ENCODE measurements around the gene MAML3.

Gene MAML3

DNA sequence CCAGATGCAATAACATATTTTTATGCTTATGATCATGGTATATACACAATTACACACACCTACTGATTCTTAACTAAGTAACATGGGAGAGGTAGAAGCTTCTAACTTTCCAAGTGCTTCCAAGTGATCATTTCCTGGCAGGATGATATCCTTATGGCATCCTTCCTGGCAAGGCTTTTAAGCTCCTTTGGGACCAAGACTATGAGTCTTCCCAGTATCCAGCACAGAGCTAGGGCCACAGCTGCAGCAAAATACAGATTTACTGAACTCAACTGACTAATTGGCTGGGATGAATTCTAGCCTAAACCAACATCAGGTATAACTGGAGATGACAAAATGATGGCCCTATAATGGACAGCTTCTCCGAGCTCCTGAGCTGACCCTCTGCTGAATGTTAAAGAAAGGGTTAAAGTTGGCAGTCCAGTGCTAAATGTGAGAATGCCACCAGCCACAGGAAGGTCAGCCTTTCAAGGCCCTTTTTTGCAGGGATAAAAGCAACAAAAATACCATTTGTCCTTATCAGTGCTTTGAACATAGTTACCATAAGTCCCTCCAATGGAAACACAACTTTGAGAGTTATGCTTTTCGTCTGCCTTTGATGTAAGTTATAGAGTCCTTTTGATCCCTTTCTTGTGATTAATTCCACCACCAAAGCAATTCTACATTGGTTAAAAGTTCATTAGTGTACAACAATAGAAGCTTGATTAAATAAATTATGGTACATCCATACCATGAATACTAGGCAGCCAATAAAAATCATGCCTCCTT, 415.0 kb downstream of the MAML3 start:
- peak; percentile 29 for DNase-seq

DNA sequence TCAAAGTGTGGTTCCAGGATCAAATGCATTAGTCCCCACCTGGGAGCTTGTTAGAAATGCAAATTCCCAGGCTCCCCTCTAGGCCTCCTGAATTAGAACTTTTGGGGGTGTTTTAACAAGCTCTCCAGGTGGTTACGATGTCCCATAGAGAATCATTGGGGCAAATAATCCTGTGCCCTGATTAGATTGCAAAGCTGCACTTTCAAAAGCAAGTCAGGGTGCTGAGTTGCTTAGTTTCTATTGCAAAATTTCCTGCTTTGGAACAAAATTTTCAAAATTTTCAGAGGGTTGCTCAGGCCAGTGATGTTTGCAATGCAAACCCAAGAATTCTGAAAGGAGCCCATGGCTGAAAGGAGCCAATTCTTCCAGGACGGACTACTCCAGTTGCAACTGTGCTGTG, 417.3 kb downstream of the MAML3 start:
- no peak for DNase-seq

DNA sequence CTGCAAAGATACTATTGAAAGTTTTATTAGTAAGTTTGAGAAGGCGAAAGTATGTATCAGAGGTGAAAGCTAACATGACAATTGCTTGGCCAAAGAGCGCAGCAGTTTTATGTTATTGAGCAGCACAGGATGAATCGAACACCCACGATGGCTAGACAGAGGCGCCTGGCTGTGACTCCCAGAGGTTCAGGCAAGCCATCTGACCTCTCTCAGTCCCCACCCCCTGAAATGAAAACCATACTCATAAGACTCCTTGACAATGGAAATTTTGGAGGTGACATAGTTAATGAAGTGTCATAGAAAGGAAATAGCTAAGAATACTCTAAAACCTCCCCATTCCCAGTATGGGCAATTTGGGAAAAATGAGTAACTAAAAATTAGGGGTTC, 417.7 kb downstream of the MAML3 start:
- no peak for DNase-seq

DNA sequence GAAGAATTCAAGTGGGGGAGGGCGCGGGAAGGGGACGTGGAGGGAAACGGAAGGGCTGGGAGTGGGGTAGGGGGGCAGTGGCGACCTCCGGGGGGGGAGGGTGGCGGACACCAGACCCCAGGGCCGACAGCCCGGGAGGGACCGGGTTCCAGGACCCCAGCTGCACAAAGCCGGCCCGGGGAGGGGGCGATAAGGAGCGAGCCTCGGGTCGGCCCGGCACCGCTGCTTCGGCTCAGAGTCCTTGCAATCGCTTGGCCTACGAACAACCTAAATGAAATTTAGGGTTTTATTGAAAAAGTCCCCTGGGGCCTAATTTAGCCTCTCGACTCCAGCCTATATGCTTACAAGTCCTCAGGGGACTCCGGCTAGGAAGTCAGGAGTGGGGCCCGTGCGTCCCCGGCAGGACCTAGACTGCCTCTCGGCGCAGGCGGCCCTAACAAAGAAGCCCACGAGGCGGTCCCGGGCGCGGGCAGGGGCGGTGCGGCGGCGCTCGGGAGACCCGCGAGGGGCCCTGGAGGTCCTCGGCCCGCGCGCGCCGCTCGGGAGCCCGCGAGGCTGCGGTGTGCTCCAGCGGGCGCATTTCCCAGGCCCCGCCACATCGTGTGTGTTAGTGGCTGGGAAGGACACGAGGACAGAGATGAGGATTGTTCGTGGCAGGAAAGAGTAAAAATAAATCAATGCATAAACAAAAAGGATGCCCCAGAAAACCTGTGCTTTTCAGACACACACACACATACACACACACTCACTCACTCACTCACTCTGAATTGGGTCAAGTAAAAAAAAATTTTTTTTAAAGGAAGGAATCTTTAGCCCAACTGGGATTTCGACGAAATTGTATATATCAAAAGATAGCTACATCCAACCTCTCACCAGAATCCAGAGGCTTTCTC, 418.4 kb downstream of the MAML3 start:
- peak; percentile 58 for DNase-seq

DNA sequence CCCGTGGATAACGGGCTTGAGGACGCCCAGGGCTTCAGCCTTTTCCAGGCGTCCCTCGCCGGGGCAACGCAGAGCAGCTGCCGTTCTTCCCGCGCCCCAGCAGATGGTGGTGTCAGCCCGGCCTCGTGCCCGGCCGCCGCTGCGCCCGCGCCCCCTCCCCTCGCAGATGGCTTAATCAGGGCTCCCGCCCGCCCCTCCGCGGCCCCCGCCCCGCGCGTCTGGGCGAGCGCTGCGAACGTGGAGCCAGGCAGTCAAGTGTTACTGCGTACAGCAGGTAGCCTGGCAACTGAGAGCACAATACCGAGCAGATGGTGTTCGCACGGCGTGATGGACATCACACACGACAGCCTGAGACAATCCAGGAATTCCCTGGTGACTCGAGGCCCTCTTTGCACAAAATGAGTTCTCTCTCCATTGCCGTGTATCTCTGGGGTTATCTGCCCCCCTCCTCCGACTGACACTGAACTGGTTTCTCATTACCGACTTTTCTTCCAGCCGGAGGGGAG, 419.1 kb downstream of the MAML3 start:
- peak; percentile 98 for DNase-seq

DNA sequence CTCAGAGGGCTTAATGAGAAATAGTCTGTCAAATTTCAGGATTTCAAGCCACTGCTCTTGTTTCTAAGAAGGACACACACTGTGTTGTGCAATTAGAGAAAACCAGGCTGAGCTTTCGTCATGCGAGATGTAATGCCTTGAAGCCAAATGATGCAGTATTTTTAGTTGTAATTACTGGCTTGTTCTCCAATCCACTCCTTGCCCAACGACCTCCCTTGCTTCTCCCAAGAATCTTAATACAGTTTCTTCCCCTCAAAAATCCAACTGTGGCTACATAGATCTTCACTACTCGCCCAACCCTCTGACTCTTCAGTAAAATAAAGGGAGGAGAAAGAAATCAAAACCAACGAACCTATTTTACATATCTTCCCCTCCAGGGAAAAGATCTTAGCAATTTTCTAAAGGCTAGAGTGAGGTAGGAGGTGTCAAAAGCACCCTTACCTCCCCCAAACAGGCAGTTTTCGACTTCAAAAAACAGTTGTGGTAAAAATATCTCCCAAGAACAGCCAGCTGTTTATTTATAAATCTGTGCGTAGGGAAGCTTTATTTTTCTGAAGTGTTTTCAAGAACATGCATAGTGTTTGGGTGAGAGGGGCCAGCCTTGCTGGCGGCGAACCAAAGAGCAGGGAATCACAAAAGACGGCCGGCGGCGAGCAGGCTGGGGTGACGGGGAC, 419.6 kb downstream of the MAML3 start:
- peak; percentile 66 for DNase-seq

DNA sequence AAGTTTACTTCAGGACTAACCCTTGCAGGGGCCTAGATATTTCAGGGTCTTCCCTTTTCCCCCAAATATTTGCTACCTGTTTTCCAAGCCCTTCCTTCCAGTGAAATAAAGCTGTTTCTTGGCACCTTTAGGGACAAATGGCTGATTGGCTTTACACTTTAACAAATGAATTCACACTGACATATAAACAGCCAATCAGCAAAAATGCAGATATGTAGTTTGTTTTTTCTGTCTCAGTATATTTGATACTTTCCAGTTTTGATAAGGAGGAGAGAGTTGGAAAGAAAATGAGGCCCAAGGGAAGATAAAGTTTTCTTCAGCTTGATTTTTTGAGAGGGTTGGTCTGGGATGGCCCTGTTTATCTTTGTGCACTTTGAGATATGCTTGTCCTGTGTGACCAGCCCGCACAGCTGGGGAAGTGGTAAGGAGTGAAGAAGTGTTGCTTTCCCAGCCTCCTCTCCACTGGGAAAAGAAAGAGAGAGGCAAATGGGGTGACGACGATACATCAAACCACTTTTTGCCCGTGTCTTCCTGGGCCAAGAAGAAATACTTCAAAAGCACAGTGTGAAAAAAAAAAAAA, 420.9 kb downstream of the MAML3 start:
- no peak for DNase-seq

DNA sequence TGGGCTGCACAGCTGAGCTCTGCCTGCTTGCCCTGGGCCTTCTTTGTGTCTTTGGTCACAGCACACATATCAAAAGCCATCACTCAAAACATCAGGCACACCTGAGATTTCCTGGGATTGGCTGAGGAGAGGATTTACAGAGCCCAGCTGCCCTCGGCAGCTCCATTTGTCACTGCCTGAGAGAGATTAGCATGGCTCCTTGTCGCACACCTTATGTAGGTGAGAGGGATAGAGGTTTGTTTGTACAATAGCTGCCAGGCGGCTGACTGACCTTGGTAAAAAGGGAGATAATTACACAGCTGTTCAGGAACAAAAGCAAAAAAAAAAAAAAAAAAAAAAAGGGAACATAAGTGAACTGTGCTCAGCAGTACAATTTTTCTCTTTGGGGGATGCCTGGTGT, 425.1 kb downstream of the MAML3 start:
- DNase-seq: peak; percentile 94

DNA sequence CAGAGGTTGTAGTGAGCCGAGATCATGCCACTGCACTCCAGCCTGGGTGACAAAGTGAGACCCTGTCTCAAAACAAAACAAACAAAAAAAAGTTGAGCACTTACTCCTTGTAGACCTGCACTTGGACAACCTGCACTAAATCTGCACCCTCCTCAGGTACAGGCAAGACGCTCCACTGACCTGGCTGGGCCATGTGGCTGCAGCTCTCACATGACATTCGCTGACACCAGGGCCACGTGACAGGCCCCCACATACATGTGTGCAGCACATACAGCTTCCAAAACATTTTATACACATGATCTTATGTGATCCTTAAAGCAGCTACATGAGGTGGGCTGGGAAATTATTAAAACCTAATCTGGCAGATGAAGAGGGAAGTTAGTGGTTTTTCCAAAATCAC, 425.8 kb downstream of the MAML3 start:
- no peak for DNase-seq

DNA sequence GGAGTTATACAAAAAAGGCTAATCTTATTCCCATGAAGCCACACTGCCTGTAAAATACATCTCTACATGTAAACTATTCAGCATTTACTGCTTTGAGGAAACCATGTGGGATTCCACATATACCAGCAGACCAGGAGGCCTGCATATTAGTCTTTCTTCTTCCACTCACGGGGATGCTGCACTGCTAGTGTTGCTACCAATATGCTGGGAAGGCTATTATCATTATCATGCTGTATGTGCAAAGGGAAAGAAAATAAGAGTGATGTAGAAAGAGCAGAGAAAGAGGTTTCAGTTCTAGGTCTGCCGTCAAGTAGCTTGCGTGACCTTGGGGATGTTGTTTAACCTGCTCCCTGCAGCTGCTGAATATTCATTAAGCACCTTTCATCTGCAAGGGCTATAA, 427.4 kb downstream of the MAML3 start:
- no peak for DNase-seq

DNA sequence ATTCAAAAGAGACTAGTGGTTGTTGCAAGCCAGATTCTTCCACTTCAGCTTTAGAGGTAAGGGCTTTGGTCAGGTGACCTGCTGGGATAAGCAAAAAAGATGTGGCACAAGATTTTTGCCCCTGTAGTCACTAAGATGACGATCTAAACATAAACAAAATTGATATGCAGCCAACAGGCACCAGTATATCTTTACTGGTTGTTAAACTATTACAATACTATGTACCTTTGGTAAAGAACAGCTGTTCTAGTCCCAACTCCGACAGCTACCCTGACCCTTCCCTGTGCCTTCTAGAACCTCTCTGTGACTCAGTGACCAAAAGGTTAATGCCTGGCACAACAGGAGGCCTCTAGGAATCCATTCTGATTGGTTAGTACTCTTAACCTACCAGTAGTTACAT, 428.7 kb downstream of the MAML3 start:
- DNase-seq: no peak

DNA sequence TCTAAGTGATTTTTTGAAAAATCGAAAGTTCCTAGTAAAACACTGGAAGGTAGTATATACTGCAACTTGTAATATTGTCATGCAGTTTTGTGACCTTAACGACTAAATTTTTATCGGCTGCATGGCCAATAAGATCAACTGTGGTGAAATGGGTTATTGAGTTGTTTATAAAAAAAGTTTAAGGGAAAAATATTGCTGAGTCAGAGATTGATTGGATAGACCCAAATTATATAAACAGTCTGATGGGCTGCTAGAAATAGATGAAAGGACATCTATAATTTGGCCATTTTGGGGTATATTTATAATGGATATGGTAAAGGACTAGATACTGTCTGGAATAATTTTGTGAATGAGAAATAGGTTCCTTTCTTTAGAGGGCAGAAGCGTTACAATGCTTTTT, 432.2 kb downstream of the MAML3 start:
- DNase-seq: no peak

DNA sequence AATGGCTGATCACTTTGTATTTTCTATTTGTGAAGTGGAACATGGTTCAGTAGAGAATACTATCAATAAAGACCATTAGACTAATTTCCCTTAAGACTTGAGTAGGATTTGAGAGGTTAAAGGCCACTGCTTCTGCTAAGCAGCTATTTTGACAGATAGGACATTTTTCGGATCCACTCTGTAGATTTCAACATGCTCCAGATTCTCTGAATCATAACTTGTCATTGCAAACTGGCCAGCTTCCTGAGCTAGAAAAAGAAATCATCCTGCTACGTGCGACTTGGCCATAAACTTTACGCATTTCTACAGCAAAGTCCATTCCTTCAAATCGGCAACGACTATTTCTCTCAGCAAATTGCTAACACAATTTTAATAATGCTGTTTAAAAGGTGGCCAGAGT, 433.2 kb downstream of the MAML3 start:
- no peak for DNase-seq

DNA sequence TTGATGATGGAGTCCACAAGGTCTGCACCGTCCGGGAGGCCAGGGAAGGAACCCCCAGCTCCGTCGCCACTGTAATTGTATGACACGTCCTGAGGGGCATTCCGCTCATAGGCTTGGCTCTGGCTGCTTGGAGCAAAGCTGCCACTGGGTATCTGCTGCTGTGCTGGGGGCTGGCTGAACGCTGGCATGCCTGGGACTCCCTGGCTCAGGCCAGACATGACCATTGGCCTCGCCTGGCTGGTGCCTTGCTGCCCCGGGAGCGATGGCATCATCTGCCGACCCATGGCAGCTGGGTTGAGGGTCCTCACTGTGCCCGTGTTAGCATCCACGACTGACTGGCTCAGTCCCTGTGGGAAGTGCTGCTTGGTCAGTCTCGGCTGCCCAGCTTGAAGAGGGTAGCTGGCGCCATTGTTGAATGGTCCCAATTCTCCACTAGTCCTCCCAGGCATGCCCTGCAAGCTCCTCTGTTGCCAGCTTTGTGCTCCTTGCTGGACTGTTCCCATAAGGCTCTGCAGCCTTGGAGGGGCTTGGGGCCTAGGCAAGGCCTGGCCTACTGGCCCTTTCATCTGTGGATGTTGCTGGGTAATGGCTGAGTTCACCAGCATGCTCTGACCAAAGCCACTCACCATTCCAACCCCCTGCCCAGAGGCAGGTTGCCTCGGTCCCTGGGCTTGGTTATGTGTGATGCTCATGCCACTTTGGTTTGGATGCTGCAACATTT, 434.4 kb downstream of the MAML3 start:
- no peak for DNase-seq

DNA sequence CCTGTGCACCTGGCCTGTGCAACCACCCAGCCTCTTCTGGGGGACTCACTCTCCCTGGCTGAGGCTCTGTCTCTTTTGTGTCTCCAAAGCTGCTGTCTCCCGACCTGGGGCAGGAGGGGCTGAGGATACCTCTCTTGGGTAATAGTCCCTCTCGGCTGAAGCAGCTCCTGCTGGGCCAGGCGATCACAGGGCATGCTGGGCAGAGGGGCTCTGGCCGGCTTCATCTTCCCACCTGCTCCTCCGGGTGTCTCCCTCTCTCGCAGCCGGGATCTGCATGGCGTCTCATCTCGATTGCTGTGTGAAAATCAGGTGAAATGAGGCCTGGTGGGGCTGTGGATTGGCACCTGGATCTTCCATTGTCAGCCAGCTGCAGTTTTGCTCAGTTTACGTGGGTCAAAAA, 435.2 kb downstream of the MAML3 start:
- no peak for DNase-seq

DNA sequence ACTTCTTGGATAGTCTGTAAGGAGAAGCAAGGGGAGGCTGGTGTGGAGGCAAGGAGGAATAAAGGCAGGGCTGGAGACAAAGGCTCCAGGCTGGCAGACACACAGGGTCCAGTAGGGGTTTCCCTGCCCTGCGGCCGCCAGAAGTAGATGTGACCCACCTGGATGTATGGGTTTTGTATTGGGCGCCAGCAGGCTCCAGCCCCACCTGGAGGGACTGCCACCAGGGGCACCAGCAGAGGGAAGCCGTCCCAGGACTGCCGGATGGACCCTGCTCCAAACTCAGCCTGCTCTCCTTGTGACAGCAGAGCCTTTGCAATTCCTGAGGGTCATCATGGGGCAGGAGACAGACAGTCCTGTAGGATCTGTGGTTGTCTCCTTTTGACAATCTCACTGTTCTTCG, 435.6 kb downstream of the MAML3 start:
- no peak for DNase-seq

DNA sequence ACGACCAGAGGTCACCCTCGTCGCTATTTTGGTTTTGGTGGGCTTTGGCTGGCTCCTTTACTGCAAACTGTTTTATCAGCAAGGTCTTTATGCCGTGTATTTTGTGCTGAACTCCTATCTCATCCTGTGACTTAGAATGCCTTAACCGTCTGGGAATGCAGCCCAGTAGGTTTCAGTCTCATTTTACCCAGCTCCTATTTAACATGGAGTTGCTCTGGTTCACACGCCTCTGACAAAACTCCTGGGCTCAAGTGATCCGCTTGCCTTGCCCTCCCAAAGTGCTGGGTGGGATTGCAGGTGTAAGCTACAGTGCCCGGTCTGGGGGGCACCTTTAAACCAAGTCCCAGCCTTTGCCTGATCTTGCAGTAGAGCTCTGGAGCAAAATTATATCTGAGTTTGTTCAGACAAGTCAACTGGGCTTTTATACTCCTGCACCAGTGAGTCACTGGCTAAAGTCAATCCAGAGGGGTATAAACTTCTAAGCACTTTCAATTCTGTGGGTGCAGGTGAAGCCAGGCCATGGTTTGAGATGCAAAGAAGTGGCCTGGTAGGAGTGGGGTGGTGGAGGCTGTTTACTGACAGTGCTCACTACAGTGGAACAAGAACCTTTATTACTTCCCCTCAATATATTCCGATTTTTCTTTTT, 438.1 kb downstream of the MAML3 start:
- no peak for DNase-seq

DNA sequence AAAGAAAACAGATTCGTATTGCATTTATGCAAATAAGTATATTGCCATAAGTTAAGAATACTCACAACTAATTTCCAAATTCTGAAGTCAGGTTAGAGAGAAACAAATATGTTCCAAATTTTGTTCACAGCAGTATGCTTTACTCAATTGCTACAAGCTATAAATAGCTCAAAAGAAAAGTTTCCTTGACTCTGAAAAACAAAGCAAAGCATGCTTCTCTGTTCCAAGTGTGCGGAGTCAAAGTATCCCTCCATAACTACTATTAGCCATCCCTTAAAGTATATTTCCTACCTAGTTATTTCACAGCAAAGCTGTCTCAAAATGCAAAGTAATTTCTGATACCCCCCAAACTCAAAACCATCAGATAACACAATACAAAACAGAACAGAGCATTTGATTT, 441.1 kb downstream of the MAML3 start:
- DNase-seq: no peak

DNA sequence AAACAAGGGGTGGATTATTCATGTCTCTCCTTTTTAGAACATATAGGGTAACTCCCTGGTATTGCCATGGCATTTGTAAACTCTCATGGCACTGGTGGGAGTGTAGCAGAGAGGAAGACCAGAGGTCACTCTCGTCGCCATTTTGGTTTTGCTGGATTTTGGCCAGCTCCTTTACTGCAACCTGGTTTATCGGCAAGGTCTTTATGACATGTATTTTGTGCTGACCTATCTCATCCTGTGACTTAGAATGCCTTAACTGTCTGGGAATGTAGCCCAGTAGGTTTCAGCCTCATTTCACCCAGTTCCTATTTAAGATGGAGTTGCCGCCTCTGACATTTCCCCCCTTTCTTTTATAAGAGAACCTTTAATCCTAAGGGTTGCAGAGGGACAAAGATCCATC, 442.5 kb downstream of the MAML3 start:
- DNase-seq: no peak

DNA sequence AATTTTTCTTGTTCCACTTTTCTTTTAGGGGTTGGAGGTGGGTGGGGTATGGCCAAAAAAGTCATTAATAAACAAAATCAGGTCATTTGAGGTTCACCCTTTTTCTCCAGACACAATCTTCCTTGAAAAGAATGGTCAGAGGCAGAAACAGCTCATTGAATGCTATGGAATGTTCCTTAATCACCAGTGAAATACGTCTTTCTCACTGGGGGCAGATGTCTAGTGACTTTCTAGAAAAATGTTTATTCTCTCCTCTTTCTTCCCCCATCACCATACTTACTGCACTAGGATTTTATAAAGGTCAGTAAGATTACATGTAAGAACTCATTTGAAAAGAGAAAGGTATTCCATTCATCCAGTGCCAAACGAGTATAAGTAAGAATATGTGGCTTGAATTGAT, 443.9 kb downstream of the MAML3 start:
- no peak for DNase-seq

DNA sequence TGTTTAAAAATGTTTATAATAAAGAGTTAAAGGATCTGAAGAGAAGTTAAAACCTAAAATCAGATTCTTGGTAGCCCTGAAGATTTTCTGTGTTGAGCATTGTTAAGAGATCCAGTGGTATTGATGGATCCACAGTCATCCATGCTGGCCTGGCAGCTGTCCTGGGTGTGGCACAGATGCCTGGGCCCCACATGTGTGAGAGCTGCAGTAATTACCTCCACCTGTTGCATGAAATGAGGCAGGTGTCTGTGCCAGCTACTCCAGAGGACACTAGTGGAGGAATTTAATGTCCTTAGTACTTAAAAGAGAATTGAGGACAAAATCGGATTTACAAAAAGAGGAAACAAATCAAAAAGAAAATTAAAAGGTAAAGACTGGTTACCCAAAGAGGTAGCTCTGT, 444.3 kb downstream of the MAML3 start:
- DNase-seq: peak; percentile 53

DNA sequence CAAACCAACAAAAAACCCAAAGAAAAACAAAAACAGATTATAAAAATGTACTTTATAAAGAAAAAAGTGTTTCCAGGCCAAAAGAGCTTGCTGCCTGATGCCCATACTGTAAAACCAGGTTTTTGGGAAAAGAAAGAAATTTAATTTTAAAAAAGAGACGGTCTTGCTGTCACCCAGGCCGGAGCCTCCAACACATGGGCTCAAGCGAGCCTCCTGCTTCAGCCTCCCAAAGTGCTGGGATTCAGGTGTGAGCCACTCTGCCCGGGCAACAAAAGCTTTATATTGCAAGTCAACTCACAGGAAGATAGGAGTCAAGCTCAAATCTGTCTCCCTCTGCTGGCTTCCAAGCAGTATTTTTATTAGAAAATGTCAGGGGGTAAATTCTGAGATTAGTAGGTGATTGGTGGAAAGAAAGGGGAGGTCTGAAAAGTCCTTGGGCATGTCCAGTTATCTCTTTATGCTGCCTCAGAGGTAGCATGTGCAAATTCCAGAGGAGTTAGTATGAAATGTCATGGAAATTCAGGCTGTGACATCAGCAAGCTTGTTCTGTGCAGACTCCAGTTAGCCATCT, 449.0 kb downstream of the MAML3 start:
- DNase-seq: peak; percentile 18

All from NCI-H69 (cell line).